GM20000 (cell line): ENCODE measurements around the gene LRRC27.

Experiments
- DNase-seq: peaks from one replicate; pipeline ENCODE4 v3.0.0; 2012; ENCODE audit warnings: low spot score
- CTCF ChIP-seq: IDR thresholded peaks from 2 replicates; pipeline ENCODE4 v1.5.1; 2012; ENCODE audit warnings: mild to moderate bottlenecking, control low read depth; ENCODE audit errors: extremely low read depth, missing control alignments

The LRRC27 gene

DNA sequence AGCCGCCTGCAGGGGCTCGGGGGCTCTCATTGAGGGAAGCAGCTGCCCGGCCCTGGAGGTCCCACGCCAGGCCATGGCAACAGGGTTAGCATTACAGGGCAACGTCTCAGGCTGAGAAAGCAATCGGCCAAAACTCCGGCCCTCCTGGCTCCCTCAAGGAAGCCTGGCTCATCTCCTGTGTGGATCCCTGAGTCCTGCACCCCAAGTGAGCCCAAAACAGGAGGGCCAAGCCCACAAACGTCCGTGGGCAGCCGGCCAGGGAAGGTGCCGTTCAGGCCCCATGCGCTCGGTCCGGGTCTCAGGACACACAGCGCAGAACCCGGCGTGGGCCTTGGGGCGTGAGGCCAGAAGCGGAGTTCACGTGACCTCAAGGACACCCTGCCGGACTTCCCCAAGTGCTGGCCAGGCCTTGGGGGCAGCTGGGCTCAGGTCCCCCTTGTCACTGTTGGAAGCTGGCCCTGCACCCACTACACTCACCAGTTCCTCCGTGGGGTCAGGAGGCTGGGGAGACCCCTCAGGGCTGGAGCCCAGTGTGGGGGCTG lies 57.0 kb downstream of the LRRC27 start:
- peak; percentile 75 for DNase-seq
- no peak for TF ChIP-seq CTCF

DNA sequence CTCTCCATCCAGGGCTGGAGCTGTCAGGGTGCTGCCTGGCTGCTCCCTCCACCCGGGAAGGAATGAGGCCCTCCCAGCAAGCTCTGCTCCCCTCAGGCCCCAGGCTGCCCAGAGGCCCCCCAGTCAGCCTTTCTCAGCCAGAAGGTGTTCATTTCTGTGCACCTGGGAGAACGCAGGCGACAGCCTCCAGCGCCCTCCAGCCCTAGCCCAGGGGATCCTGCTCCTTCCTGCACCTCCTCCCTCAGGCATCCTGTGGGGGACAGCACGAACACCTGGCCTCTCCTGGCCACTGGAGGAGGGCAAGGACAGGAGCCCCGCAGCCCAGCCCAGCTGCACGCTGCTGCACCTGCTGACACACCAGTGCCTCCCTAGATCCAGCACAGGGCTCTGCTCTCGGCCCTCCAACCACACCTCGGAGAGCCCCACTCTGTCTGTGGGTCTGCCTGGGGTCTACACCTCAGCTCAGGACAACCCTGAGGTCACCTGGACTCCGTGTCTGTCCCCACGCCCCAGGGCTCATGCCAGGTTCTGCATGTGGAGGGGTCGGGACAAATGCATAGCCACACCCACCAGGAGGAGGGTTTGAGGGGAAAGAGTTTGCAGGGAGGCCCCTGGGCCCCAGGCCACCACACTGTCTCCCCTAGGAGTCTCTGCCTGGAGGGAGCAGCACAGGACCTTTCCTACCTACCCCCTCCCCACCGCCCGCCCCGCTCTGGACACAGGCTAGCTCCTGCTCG lies 57.6 kb downstream of the LRRC27 start:
- DNase-seq, result no peak
- TF ChIP-seq CTCF, result no peak

DNA sequence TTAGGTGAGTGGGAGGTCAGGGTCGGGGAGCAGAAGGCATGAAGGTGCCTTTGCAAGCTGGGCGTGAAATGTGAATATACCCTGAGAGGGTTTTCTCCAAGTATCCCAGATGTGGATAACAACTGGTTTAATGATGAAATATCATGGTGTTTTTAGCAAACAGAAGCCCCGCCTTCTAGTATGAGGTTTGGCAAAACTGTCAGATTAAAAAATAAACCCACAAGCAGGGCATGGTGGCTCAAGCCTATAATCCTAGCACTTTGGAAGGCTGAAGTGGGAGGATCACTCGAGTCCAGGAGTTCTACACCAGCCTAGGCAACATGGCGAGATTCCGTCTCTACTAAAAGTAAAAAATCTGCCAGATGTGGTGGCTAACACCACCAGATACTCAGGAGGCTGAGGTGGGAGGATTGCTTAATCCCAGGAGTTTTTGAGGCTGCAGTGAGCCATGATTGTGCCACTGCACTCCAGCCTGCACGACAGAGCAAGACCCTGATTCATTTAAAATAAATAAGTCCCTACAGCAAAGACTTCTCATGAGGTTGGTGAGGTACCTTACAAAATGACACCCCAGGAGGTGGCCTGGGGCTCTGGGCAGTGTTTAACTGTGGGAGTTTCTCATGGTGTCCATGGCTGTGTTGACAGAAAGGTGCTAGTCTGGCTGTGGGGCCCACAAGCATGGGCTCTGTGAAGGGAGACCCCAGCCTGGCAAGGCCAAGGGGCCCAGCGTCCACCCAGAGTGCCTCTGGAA lies 58.4 kb downstream of the LRRC27 start:
- no peak for TF ChIP-seq CTCF
- DNase-seq, result no peak

DNA sequence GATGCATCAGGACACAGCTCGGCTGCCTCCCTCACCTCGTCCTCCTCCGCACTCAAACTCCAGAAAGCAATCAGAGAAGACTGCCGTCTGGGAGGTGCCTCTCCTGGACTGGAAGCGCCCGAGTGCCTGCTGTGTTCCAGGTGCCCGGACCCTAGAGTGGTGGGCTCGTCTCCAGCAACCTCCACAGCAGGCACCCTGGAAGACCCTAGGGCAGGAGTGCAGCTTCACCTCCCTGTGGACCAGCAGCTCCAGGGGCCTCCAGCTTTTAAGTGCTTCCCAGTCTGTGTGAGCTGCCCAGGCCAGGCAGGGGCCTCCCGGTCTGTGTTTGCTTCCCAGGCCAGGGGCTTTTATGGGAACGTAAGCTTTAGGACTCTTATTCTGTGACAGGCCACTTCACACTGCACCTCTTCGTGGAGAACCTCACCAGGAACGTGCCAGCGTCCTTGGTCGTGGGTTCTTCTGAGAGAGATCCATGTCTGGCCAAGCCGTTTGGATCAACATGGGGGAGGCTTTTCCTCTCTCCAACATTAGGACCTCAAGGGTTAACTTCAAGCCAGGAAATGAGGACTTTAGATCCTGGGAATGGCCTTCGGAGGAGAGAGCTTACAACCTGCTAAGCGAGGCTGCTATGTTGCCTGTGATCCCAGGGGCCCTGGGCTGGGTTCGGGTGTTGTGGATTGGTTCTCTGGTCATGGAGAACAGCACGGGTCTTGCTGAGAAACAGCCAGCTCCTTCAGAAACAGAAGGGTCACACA lies 59.1 kb downstream of the LRRC27 start:
- DNase-seq, result no peak

DNA sequence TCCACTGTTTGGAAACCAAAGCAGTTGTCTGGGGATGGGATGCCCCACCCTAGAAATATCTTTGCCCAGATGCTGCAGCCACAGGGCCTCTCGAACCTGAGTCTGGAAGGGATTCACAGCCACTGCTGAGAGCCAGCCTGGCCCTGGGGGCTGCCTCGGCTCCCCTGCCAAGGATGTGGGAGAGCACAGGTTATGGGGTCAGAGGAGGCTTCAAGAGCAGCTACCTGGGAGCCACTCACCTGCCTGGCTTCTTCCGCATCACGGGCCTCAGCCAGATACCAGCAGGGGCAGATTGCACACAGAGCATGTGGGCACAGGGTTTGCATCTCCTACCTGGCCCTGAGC lies 59.7 kb downstream of the LRRC27 start:
- DNase-seq, result no peak
- no peak for TF ChIP-seq CTCF

More for the DNA sequence above, 59.1 kb downstream of the LRRC27 start:
- no peak for TF ChIP-seq CTCF

- TF ChIP-seq CTCF, result no peak
- DNase-seq, result no peak
These were observed 60.3 kb downstream of the LRRC27 start for GRCh38 chr10:132392184-132392800.
